ENCODE measurements around the gene FAM110A. TPM values are rescaled to one million over a fixed set of nuclear protein-coding genes. Genes with fewer than 3 reads are reported as not detected.
"Not testable (repeated sequence)": the region's sequence is repeated elsewhere in the genome, so short reads cannot be mapped to it uniquely, and the experiment has no call there.

Gene FAM110A
- total and polyA plus RNA-seq, 7 donors: 0.83 to 3.4 (median 2.4) TPM

DNA sequence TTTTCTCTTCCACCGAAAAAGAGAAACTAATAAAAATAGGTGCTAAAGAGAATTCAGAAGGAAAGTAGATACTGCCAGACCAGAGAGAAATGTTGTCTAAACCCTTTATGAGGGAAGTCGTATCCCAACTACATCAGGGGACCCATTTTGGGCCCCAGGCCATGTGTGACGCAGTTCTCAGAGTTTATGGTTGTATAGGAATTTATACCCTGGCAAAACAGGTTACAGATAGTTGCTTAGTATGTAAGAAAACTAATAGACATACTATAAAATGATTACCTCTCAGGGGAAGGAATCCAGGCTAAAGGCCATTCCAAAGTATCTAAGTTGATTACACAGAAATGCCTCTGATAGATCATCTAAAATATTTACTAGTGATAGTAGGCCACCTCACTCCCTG, 36.6 kb upstream of the FAM110A start:
- no peak for ATAC-seq
- WGBS, 3 donors: 74 to 81% (median 78%) methylated on average over 3 of the region's 3 CpGs
- intact Hi-C loops (cut with DNase I): no loop called here
- Histone ChIP-seq H3K9me3 (no peaks in the 10 kb centered on the region), H3K4me1 (no peaks in the 10 kb centered on the region), H3K36me3 (ENCODE audit: insufficient read depth in 1 of 2, low read depth in 1 of 2) (no peaks in the 10 kb centered on the region), H3K27me3 (ENCODE audit: insufficient read depth in 3 of 3, low read length in 2 of 3) (peaks cover 0 to 7% (median 6%) of the 10 kb centered on the region in 3 donors), H3K4me3 (no peak overlapping the region), H3K27ac (no peak overlapping the region)
- no peak for DNase-seq
- TF ChIP-seq, protein P1, sequence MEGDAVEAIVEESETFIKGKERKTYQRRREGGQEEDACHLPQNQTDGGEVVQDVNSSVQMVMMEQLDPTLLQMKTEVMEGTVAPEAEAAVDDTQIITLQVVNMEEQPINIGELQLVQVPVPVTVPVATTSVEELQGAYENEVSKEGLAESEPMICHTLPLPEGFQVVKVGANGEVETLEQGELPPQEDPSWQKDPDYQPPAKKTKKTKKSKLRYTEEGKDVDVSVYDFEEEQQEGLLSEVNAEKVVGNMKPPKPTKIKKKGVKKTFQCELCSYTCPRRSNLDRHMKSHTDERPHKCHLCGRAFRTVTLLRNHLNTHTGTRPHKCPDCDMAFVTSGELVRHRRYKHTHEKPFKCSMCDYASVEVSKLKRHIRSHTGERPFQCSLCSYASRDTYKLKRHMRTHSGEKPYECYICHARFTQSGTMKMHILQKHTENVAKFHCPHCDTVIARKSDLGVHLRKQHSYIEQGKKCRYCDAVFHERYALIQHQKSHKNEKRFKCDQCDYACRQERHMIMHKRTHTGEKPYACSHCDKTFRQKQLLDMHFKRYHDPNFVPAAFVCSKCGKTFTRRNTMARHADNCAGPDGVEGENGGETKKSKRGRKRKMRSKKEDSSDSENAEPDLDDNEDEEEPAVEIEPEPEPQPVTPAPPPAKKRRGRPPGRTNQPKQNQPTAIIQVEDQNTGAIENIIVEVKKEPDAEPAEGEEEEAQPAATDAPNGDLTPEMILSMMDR (IDR thresholded peaks at IDR 0.05): no peak

- H3K27ac ChIP-seq; H3K9me3 ChIP-seq; H3K4me3 ChIP-seq; ATAC-seq; H3K36me3 ChIP-seq (ENCODE audit: insufficient read depth in 1 of 2, low read depth in 1 of 2); intact Hi-C loops (cut with DNase I); H3K4me1 ChIP-seq; H3K27me3 ChIP-seq (ENCODE audit: insufficient read depth in 3 of 3, low read length in 2 of 3); DNase-seq: not testable (repeated sequence)
- WGBS, 3 donors: 60 to 71% (median 63%) methylated on average over 5 of the region's 5 CpGs
Measured at GRCh38 chr20:798746-799145, 34.8 kb upstream of the FAM110A start.

DNA sequence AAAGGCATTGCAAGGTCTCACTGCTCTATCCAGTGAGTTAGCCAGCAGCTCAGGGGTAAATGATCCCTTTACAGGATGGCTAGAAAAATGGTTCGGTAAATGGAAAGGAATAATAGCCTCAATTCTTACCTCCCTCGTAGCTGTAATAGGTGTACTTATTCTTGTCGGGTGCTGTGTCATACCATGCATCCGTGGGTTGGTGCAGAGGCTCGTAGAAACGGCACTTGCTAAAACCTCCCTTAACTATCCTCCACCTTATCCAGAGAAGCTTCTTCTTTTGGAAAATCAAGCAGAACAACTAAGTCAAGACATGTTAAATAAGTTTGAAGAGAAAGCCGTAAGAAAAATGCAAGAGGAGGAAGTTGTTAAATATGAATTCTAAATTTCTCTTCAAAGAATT, 33.5 kb upstream of the FAM110A start:
- H3K27ac ChIP-seq; DNase-seq; ATAC-seq; intact Hi-C loops (cut with DNase I); H3K27me3 ChIP-seq (ENCODE audit: insufficient read depth in 3 of 3, low read length in 2 of 3); H3K36me3 ChIP-seq (ENCODE audit: insufficient read depth in 1 of 2, low read depth in 1 of 2); H3K4me3 ChIP-seq; H3K9me3 ChIP-seq; H3K4me1 ChIP-seq: not testable (repeated sequence)
- WGBS, 3 donors: 88 to 90% (median 88%) methylated on average over 7 of the region's 7 CpGs

DNA sequence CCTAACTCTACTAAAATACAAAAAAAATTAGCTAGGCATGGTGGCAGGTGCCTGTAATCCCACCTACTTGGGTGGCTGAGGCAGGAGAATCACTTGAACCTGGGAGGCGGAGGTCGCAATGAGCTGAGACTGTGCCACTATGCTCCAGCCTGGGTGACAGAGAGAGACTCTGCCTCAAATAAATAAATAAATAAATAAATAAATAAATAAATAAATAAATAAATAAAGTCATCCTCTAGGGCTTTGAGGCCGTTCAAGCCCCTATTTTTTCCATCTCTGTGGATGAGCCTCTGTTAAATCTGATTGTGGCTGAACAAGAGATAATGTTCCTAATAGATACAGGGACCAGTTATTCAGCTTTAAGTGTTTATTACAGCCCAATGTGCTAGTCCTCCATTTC, 31.8 kb upstream of the FAM110A start:
- no peak for ATAC-seq
- Histone ChIP-seq H3K27ac (no peak overlapping the region), H3K36me3 (ENCODE audit: insufficient read depth in 1 of 2, low read depth in 1 of 2) (no peaks in the 10 kb centered on the region), H3K27me3 (ENCODE audit: insufficient read depth in 3 of 3, low read length in 2 of 3) (peaks cover 0 to 7% (median 4%) of the 10 kb centered on the region in 3 donors), H3K4me1 (no peaks in the 10 kb centered on the region), H3K9me3 (no peaks in the 10 kb centered on the region), H3K4me3 (no peak overlapping the region)
- DNase-seq: no peak
- TF ChIP-seq, protein P1 (IDR thresholded peaks at IDR 0.05): no peak
- intact Hi-C loops (cut with DNase I): no loop called here
- 69 to 77% (median 75%) methylated on average over 3 of the region's 3 CpGs for WGBS, 3 donors

- H3K36me3 ChIP-seq (ENCODE audit: insufficient read depth in 1 of 2, low read depth in 1 of 2): no peaks in the 10 kb centered on the region
- ATAC-seq (no peak), DNase-seq (no peak)
- intact Hi-C loops (cut with DNase I): no loop called here
- peaks cover 0 to 12% (median 5%) of the 10 kb centered on the region in 3 donors for H3K27me3 ChIP-seq (ENCODE audit: insufficient read depth in 3 of 3, low read length in 2 of 3)
- H3K9me3 ChIP-seq: no peaks in the 10 kb centered on the region
- TF ChIP-seq, protein P1 (IDR thresholded peaks at IDR 0.05): no peak
- H3K27ac ChIP-seq: no peak overlapping the region
- H3K4me3 ChIP-seq: no peak overlapping the region
- no peaks in the 10 kb centered on the region for H3K4me1 ChIP-seq
- 18 to 32% (median 19%) methylated on average over 1 of the region's 1 CpG for WGBS, 3 donors
Measured at GRCh38 chr20:805713-806112, 27.8 kb upstream of the FAM110A start.

DNA sequence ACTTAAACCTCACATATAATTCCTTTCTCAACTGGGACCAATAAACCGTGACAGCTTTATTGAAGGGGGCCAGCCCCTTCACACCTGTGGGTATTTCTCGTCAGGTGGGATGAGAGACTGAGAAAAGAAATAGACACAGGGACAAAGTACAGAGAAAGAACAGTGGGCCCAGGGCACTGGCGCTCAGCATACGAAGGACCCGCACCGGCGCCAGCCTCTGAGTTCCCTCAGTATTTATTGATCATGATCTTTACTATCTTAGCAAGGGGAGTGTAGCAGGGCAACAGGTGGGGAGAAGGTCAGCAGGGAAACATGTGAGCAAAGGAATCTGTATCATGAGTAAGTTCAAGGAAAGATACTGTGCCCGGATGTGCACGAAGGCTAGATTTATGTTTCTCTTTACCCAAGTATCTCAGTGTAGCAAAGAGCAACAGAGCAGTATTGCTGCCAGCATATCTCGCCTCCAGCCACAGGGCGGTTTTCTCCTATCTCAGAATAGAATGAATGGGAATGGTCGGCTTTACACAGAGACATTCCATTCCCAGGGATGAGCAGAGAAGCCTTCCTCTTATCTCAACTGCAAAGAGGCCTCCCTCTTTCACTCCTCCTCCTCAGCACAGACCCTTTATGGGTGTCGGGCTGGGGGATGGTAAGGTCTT, 21.6 kb upstream of the FAM110A start:
- H3K4me3 ChIP-seq; H3K9me3 ChIP-seq; ATAC-seq; H3K4me1 ChIP-seq; intact Hi-C loops (cut with DNase I); H3K36me3 ChIP-seq (ENCODE audit: insufficient read depth in 1 of 2, low read depth in 1 of 2); DNase-seq; H3K27ac ChIP-seq: not testable (repeated sequence)
- WGBS, 3 donors: 68 to 69% (median 68%) methylated on average over 13 of the region's 13 CpGs
- peaks cover 0 to 15% (median 5%) of the 10 kb centered on the region in 3 donors for H3K27me3 ChIP-seq (ENCODE audit: insufficient read depth in 3 of 3, low read length in 2 of 3)

DNA sequence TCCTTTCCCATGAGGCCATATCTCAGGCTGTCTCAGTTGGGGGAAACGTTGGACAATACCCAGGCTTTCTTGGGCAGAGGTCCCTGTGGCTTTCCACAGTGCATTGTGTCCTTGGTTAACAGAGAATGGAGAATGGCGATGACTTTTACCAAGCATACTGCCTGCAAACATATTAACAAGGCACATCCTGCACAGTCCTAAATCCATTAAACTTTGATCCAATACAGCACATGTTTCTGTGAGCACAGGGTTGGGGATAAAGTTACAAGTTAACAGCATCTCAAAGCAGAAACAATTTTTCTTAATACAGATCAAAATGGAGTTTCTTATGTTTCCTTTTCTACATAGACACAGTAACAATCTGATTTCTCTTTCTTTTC, 21.1 kb upstream of the FAM110A start:
- intact Hi-C loops (cut with DNase I); H3K36me3 ChIP-seq (ENCODE audit: insufficient read depth in 1 of 2, low read depth in 1 of 2); H3K4me1 ChIP-seq; H3K27ac ChIP-seq; DNase-seq; H3K9me3 ChIP-seq; ATAC-seq; H3K4me3 ChIP-seq: not testable (repeated sequence)
- H3K27me3 ChIP-seq (ENCODE audit: insufficient read depth in 3 of 3, low read length in 2 of 3): peaks cover 0 to 15% (median 5%) of the 10 kb centered on the region in 3 donors
- 31 to 35% (median 34%) methylated on average over 2 of the region's 2 CpGs for WGBS, 3 donors
